Fibroblast of lung (primary cell): ENCODE results near the gene ERMP1. TPM values are rescaled to one million over a fixed set of nuclear protein-coding genes. Genes with fewer than 3 reads are reported as not detected.
"Not testable (repeated sequence)": the region's sequence is repeated elsewhere in the genome, so short reads cannot be mapped to it uniquely, and the experiment has no call there.

Source experiments
- DNase-seq, 2 donors: peaks; one replicate each; pipeline versions ENCODE4 v3.0.0 to v3.0.0-alpha.2; 2010; ENCODE audit warnings: low read depth in 2 of 2
- H2AFZ ChIP-seq: 2 replicates; pipeline ENCODE4 v1.5.1; 2012; ENCODE audit warnings: low read length, control low read depth, inconsistent platforms
- H3K27ac ChIP-seq: 2 replicates; pipeline ENCODE4 v1.5.1; 2011; ENCODE audit warnings: low read length, control low read depth; ENCODE audit not compliant: insufficient read depth
- H3K27me3 ChIP-seq: 2 replicates; pipeline ENCODE4 v1.5.1; 2011; ENCODE audit warnings: mild to moderate bottlenecking, low read length; ENCODE audit not compliant: control insufficient read depth, insufficient read depth
- H3K36me3 ChIP-seq: 2 replicates; pipeline ENCODE4 v1.5.1; 2011; ENCODE audit warnings: low read length; ENCODE audit not compliant: control insufficient read depth, insufficient read depth
- H3K4me1 ChIP-seq: 2 replicates; pipeline ENCODE4 v1.5.1; 2011; ENCODE audit warnings: low read length; ENCODE audit not compliant: control insufficient read depth, insufficient read depth; ENCODE audit errors: extremely low read depth
- H3K4me2 ChIP-seq: 2 replicates; pipeline ENCODE4 v1.5.1; 2011; ENCODE audit warnings: low read length, control low read depth; ENCODE audit not compliant: insufficient read depth; ENCODE audit errors: extremely low read depth
- H3K4me3 ChIP-seq, 4 experiments: fragments of 200-600 bp in 1 of 4; sonication (generic) in 1 of 4; replicated peaks in 1 of 4; 2 replicates each; pipeline ENCODE4 v1.5.1; 2011 to 2016; ENCODE audit warnings: low read length in 4 of 4, low read depth in 3 of 4, mild to moderate bottlenecking in 3 of 4, control low read depth in 2 of 4, inconsistent platforms in 1 of 4, mixed read lengths in 1 of 4; ENCODE audit not compliant: insufficient read depth in 1 of 4; ENCODE audit errors: control extremely low read depth in 1 of 4
- H3K79me2 ChIP-seq: 2 replicates; pipeline ENCODE4 v1.5.1; 2012; ENCODE audit warnings: mild to moderate bottlenecking, low read length, inconsistent platforms; ENCODE audit not compliant: control insufficient read depth, insufficient read depth
- H3K9ac ChIP-seq: 2 replicates; pipeline ENCODE4 v1.5.1; 2011; ENCODE audit warnings: mild to moderate bottlenecking, low read length, control low read depth; ENCODE audit not compliant: insufficient read depth
- H3K9me3 ChIP-seq: 2 replicates; pipeline ENCODE4 v1.5.1; 2012; ENCODE audit warnings: low read depth, low read length; ENCODE audit not compliant: control insufficient read depth, insufficient read depth
- H4K20me1 ChIP-seq: 2 replicates; pipeline ENCODE4 v1.5.1; 2011; ENCODE audit warnings: low read length; ENCODE audit not compliant: control insufficient read depth, insufficient read depth; ENCODE audit errors: extremely low read depth
- CTCF ChIP-seq, 2 donors: IDR thresholded peaks in 1 of 2; conservative IDR thresholded peaks in 1 of 2; 1 replicate in 1 of 2; 2 replicates in 1 of 2; pipeline ENCODE4 v1.5.1; 2011 to 2012; ENCODE audit warnings: low read length in 2 of 2, control low read depth in 1 of 2, inconsistent platforms in 1 of 2, low read depth in 1 of 2, mild to moderate bottlenecking in 1 of 2
- EZH2 ChIP-seq: IDR thresholded peaks from 2 replicates; pipeline ENCODE4 v1.5.1; 2012; ENCODE audit warnings: low read length, control low read depth, mild to moderate bottlenecking; ENCODE audit errors: missing control alignments
- polyA minus RNA-seq: library from RNA; depleted of rRNA, polyadenylated mRNA; stranded (reverse); fragments of >200 nt; gene quantifications from 2 replicates; pipeline ENCODE4 v1.2.3, GENCODE V29; 2011; ENCODE audit warnings: low replicate concordance
- polyA plus RNA-seq, 2 donors: library from polyadenylated mRNA; depleted of rRNA in 1 of 2; stranded (reverse) in 1 of 2; unstranded in 1 of 2; fragments of >200 nt; gene quantifications; 2 replicates each; pipeline ENCODE4 v1.2.1, GENCODE V29; 2011 to 2012; ENCODE audit warnings: missing spikeins in 1 of 2
- total RNA-seq: library from RNA; depleted of rRNA; stranded (reverse); fragments of >200 nt; gene quantifications from 2 replicates; pipeline ENCODE4 v1.2.1, GENCODE V29; 2014

ERMP1 gene
- total RNA-seq (12.1 and 25.4 TPM in 2 replicates), polyA plus RNA-seq (7.7 and 9.4 TPM in 2 replicates), polyA minus RNA-seq (4.8 and 5.1 TPM in 2 replicates)
- polyA plus RNA-seq (2012) = 5.4 and 5.8 TPM in 2 replicates

DNA sequence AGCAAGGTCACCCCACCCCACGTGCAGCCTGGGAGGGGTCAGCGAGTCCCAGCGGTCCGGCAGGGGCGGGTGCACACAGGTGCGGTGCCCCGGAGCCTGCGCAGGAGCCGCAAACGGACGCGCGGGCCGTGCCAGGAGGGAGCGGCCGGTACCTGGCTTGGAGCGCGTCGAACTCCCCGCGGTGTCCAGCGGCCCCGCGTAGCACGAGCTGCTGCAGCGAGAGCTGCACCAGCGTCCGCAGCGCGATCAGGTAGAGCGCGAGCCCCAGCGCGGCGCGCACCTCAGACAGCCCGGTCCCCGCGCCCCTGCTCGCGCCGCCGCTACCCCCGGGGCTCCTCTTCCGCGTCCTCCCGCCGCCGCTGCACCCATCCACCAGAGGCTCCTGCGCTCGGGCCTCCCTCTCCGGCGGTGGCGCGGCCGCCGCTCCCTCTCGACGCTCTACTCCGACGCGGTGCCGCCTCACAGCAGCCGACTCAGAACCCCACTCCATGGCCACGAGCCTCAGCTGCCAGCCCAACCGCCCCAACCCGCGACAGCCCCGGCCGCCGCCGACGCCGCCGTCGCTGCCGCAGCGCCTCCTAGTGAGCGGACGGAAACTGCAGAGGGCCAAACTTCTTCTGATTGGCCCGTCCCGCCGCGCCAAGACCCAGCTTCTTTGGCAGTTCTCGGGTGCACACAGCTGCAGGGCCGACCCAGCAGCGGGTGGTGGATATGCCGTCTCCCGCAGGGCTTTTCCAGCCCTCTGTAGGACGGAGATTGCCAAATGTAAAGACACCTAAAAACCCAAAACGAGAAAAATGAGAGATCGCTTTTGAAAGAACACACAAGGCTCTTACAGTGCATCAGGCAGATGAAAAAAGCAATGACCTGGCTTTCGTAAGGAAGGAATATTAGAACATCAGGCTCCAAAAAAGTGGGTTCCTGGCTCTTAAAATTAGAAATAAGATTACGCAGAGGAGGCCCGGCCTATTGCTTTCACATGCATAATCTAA lies at the start of gene ERMP1:
TSS of gene ERMP1 (minus strand) at position 580 of the 992 bp plus-strand sequence. CDS start at position 490, 90 bp downstream.
- peak within 1 kb of the TSS; percentile 69 to 78 (median 72) for H3K4me3 ChIP-seq
- H3K9ac ChIP-seq = peak within 1 kb of the TSS; percentile 52
- no peaks in the 10 kb centered on the region for H3K79me2 ChIP-seq
- H3K27me3 ChIP-seq = no peaks in the 10 kb centered on the region
- no peaks in the 10 kb centered on the region for H3K9me3 ChIP-seq
- H2AFZ ChIP-seq = peak within 1 kb of the TSS; percentile 76
- peak within 1 kb of the TSS; percentile 84 for H3K4me2 ChIP-seq
- H3K36me3 ChIP-seq = no peaks in the 10 kb centered on the region
- DNase-seq = peak; percentile 74 to 82
- no peaks in the 10 kb centered on the region for H4K20me1 ChIP-seq
- H3K4me1 ChIP-seq = no peaks in the 10 kb centered on the region
- no peak within 1 kb of the TSS for H3K27ac ChIP-seq
- TF ChIP-seq CTCF (conservative IDR thresholded peaks at IDR 0.05 in 1 of 2, IDR thresholded peaks at IDR 0.05 in 1 of 2; ENCODE audit: low read depth in 1 of 2, low read length in 2 of 2) = peak; percentile 60 to 64
- TF ChIP-seq EZH2 = no peak

- not testable (repeated sequence) for H2AFZ ChIP-seq, H3K4me3 ChIP-seq, H3K9me3 ChIP-seq, H3K27me3 ChIP-seq, H3K4me1 ChIP-seq, H3K79me2 ChIP-seq, DNase-seq, H3K4me2 ChIP-seq, H3K9ac ChIP-seq, H3K27ac ChIP-seq, H3K36me3 ChIP-seq, H4K20me1 ChIP-seq
These were observed 49.5 kb upstream of the ERMP1 start for GRCh38 chr9:5882244-5883012.

- H3K27ac ChIP-seq = no peak overlapping the region
- H3K79me2 ChIP-seq = no peaks in the 10 kb centered on the region
- no peak overlapping the region for H3K4me3 ChIP-seq
- H3K9me3 ChIP-seq = no peaks in the 10 kb centered on the region
- peak; percentile 24 to 90 for DNase-seq
- H3K4me1 ChIP-seq = no peaks in the 10 kb centered on the region
- TF ChIP-seq EZH2 (no peak), CTCF (conservative IDR thresholded peaks at IDR 0.05 in 1 of 2, IDR thresholded peaks at IDR 0.05 in 1 of 2; ENCODE audit: low read depth in 1 of 2, low read length in 2 of 2) (no peak)
- no peak overlapping the region for H3K4me2 ChIP-seq
- H4K20me1 ChIP-seq = no peaks in the 10 kb centered on the region
- no peaks in the 10 kb centered on the region for H3K27me3 ChIP-seq
- no peak overlapping the region for H2AFZ ChIP-seq
- no peaks in the 10 kb centered on the region for H3K36me3 ChIP-seq
- H3K9ac ChIP-seq = no peak overlapping the region
These were observed 46.7 kb upstream of the ERMP1 start for GRCh38 chr9:5879419-5880181.
